ENCODE data around the gene CNTNAP2. TPM values are rescaled to one million over a fixed set of nuclear protein-coding genes. Genes with fewer than 3 reads are reported as not detected.
"Not testable (repeated sequence)": the region's sequence is repeated elsewhere in the genome, so short reads cannot be mapped to it uniquely, and the experiment has no call there.

Gene CNTNAP2
- total RNA-seq, 4 donors from 2014 or later, result 0.42 TPM; not detected in 3

DNA sequence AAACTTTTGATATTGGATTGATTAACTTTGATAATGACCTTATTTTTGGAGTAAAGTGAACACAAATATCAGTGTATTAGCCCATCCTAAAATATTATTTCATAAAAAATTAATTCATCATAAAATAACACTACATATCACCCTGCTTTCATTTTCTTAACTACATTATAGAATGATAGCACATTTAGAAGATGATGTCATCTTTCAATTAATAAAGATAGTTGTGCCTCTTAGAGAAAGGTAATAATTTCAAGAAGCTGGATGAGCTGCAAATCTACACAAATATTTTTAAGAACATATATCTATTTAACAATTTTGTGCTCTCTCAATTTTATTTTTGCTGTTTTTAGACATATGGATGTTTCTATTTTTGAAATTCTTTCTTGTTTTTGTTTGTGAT is 126.1 kb downstream of the CNTNAP2 start:
- TF ChIP-seq EP300 (IDR thresholded peaks at IDR 0.05) (no peak), POLR2A (IDR thresholded peaks at IDR 0.05) (no peak)
- TF ChIP-seq, protein P1, sequence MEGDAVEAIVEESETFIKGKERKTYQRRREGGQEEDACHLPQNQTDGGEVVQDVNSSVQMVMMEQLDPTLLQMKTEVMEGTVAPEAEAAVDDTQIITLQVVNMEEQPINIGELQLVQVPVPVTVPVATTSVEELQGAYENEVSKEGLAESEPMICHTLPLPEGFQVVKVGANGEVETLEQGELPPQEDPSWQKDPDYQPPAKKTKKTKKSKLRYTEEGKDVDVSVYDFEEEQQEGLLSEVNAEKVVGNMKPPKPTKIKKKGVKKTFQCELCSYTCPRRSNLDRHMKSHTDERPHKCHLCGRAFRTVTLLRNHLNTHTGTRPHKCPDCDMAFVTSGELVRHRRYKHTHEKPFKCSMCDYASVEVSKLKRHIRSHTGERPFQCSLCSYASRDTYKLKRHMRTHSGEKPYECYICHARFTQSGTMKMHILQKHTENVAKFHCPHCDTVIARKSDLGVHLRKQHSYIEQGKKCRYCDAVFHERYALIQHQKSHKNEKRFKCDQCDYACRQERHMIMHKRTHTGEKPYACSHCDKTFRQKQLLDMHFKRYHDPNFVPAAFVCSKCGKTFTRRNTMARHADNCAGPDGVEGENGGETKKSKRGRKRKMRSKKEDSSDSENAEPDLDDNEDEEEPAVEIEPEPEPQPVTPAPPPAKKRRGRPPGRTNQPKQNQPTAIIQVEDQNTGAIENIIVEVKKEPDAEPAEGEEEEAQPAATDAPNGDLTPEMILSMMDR (IDR thresholded peaks at IDR 0.05), result no peak
- Histone ChIP-seq H3K4me3 (no peak overlapping the region), H3K27me3 (no peaks in the 10 kb centered on the region), H3K9me3 (no peaks in the 10 kb centered on the region), H3K4me1 (no peaks in the 10 kb centered on the region), H3K36me3 (no peaks in the 10 kb centered on the region), H3K27ac (no peak overlapping the region)
- no peak for DNase-seq (ENCODE audit: low spot score in 2 of 2)

DNA sequence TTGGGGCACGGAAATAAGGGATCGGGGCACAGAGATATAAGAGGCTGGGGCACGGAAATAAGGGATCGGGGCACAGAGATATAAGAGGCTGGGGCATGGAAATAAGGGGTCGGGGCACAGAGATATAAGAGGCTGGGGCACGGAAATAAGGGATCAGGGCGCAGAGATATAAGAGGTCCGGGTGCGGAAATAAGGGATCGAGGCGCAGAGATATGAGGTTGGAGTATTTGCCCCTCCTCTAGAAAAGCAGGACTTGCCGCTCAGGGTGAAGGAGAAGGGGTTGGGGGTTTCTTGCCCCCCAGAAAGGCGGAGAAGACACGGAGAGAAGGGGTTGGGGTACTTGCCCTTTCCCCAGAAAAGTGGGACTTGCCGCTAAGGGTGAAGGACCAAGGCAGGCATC is 131.4 kb downstream of the CNTNAP2 start:
- not testable (repeated sequence) for DNase-seq (ENCODE audit: low spot score in 2 of 2); H3K4me1 ChIP-seq; H3K27me3 ChIP-seq; H3K4me3 ChIP-seq; H3K27ac ChIP-seq; H3K9me3 ChIP-seq; H3K36me3 ChIP-seq
- WGBS, 2 donors, result 24% methylated on average over 15 of the region's 15 CpGs

DNA sequence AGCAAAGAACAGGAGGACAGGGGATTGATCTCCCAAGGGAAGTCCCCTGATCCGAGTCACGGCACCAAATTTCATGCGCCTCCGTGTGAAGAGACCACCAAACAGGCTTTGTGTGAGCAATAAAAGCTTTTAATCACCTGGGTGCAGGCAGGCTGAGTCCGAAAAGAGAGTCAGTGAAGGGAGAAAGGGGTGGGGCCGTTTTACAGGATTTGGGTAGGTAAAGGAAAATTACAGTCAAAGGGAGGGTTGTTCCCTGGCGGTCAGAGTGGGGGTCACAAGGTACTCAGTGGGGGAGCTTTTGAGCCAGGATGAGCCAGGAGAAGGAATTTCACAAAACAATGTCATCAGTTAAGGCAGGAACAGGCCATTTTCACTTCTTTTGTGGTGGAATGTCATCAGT is 132.1 kb downstream of the CNTNAP2 start:
- not testable (repeated sequence) for H3K4me3 ChIP-seq; H3K27ac ChIP-seq; H3K36me3 ChIP-seq; H3K9me3 ChIP-seq; H3K4me1 ChIP-seq; DNase-seq (ENCODE audit: low spot score in 2 of 2); H3K27me3 ChIP-seq
- 25 to 32% methylated on average over 7 of the region's 7 CpGs for WGBS, 2 donors

DNA sequence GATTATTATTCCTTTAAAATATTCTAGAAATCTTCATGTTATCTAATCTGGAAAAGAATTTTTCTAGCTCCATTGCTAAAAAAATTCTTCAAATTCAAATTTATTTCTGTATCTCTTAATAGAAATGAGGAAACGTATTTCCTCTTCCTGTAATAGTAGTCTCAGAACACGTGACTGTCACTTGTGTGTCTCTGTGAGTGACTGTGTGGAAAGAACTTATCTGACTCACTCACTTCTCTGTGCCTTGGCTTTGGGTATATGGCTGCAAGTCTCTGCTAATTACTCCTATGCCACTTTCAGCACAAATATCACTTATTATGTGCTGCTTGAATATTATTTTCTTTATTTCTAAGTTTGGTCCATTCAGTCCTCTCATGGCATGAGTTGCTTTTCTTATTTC is 132.7 kb downstream of the CNTNAP2 start:
- 49 to 61% methylated on average over 2 of the region's 2 CpGs for WGBS, 2 donors
- Histone ChIP-seq H3K27ac (no peak overlapping the region), H3K4me1 (peaks cover 0 to 6% (median 0%) of the 10 kb centered on the region in 4 donors), H3K27me3 (no peaks in the 10 kb centered on the region), H3K9me3 (no peaks in the 10 kb centered on the region), H3K36me3 (no peaks in the 10 kb centered on the region), H3K4me3 (no peak overlapping the region)
- TF ChIP-seq, protein P1 (IDR thresholded peaks at IDR 0.05), result no peak
- no peak for TF ChIP-seq POLR2A (IDR thresholded peaks at IDR 0.05)
- TF ChIP-seq EP300 (IDR thresholded peaks at IDR 0.05), result no peak
- no peak for DNase-seq (ENCODE audit: low spot score in 2 of 2)

DNA sequence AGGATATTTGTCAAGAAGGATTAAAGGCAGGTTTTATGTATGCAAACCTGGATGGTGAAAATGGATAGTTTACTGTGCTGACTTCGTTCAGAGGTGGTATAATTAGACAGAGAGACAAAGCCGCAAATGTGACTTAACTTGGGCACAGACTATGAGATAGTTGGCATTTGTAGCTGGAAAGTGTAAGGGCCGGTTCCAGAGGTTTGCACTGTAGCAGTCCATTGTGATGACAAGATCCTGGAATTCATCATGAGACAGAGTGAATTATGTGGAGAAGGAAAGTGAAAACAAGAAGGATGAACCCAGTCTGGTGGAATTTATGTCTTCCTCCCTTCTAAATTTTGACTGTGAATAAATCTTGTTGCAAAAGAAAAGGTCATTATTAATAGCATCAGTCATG is 139.0 kb downstream of the CNTNAP2 start:
- H3K9me3 ChIP-seq, result no peaks in the 10 kb centered on the region
- no peak overlapping the region for H3K27ac ChIP-seq
- H3K27me3 ChIP-seq, result no peaks in the 10 kb centered on the region
- TF ChIP-seq, protein P1 (IDR thresholded peaks at IDR 0.05), result no peak
- TF ChIP-seq EP300 (IDR thresholded peaks at IDR 0.05) (no peak), POLR2A (IDR thresholded peaks at IDR 0.05) (no peak)
- H3K36me3 ChIP-seq, result no peaks in the 10 kb centered on the region
- DNase-seq (ENCODE audit: low spot score in 2 of 2), result no peak
- H3K4me3 ChIP-seq, result no peak overlapping the region
- H3K4me1 ChIP-seq, result no peaks in the 10 kb centered on the region
- 69 to 74% methylated on average over 3 of the region's 3 CpGs for whole genome bisulfite sequencing, 2 donors

DNA sequence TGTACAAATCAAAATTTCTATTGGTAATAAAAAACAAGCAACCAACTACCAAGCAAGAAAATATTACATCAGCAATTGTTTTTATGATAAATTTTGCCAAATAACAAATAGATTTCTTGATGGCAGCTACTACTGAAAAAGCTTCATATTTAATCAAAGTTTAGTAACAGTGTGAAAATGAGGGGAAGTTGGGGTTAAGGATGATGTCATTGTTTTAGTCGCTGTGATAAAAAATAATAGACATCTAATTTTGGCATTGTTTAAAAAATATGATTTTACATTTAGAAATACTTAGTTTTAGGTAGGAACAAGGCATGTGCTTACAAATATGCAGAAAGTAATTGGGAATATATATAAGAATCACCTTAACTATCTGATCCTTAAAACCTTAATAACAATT is 145.9 kb downstream of the CNTNAP2 start:
- 56 to 61% methylated on average over 1 of the region's 1 CpG for WGBS, 2 donors
- Histone ChIP-seq H3K4me3 (no peak overlapping the region), H3K36me3 (no peaks in the 10 kb centered on the region), H3K27me3 (no peaks in the 10 kb centered on the region), H3K9me3 (peaks cover 0 to 3% (median 0%) of the 10 kb centered on the region in 4 donors), H3K27ac (no peak overlapping the region), H3K4me1 (no peaks in the 10 kb centered on the region)
- TF ChIP-seq EP300 (IDR thresholded peaks at IDR 0.05) (no peak), POLR2A (IDR thresholded peaks at IDR 0.05) (no peak)
- TF ChIP-seq, protein P1 (IDR thresholded peaks at IDR 0.05), result no peak
- no peak for DNase-seq (ENCODE audit: low spot score in 2 of 2)

Measured in tibial nerve (tissue), 4 donors.